ENCODE measurements around the gene CAMTA1.
"Not testable (repeated sequence)": the region's sequence is repeated elsewhere in the genome, so short reads cannot be mapped to it uniquely, and the experiment has no call there.

The CAMTA1 gene

DNA sequence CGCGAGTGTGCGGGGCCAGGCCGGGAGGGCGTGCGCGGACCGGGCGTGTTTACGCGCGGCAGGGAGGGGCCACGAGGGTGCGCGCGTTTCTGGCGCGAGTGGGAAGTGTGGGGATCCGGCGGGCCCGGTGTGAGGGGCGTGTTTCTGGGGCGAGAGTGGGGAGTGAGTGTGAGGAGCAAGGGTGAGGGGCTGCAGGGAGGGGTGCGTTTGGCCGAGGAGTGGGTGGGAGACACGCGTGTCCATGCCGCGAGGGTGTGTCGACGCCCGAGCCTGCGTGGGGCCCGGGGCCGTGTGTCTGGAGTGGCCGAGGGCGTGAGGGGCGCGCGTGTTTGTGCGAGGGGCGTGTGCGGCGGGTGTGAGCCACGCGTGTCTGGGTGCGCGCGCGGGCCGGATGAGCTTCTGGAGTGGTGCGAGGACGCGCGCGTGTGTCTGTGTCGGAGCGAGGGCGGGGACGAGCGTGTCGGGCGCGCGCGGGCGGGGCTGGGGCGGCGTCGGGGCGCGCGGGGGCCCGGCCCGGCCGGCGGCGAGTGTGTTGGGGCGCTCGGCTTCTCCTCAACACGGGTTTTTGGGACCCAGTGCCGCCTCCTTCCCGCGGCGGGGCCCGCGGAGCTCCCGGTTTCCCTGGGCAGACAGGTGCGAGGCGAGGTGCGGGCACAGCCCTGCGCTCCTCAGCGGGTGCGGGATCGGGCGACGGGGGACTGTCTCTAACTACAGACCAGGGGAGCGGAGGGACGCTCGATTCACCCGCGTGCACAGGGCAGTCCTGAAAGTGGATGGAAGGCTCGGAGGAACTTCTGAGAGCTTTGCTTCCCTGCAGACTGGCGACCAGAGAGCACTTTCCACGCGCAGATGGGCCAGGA lies 920.0 kb downstream of the CAMTA1 start:
- no peak for DNase-seq

DNA sequence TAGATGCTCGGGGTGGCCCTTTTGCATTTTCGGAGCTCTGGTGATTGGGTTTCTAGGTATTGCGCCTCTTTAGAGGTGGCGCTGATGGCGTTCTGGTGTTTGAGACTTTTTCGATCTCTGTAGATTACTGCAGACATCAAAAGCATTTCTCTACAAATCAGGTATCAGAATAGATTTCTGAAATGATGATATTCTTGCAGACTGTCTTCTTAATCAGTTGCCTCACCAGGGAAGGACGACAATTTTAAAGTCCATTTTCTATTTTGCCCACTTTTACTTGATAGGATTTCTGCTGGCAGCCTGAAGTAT lies 920.6 kb downstream of the CAMTA1 start:
- no peak for DNase-seq

DNA sequence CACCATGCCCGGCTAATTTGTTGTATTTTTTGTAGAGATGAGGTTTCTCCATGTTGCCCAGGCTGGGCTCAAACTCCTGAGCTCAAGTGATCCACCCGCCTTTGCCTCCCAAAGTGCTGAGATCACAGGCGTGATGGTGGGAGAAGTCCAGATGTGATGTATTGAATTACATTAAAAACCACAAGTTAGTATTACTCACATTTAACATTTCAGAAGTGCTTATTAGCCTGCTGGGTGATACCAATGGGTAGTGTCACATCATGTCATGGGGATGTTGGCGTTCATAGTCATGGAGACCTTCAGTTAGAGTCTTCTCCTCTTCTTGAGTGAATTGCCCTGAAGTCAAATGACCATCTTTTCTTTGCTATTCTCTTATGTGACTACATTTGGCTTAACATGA lies 922.3 kb downstream of the CAMTA1 start:
- DNase-seq = no peak

DNA sequence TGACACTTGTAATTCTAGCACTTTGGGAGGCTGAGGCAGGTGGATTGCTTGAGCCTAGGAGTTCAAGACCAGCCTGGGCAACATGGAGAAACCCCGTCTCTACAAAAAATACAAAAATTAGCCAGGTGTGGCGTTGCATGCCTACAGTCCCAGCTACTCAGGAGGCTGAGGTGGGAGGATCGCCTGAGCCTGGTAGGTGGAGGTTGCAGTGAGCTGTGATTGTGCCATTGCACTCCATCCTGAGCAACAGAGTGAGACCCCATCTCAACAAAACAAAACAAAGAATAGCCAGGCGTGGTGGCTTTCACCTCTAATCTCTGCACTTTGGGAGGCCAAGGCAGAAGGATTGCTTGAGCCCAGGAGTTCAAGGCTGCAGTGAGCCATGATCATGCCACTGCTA lies 922.8 kb downstream of the CAMTA1 start:
- not testable (repeated sequence) for DNase-seq

DNA sequence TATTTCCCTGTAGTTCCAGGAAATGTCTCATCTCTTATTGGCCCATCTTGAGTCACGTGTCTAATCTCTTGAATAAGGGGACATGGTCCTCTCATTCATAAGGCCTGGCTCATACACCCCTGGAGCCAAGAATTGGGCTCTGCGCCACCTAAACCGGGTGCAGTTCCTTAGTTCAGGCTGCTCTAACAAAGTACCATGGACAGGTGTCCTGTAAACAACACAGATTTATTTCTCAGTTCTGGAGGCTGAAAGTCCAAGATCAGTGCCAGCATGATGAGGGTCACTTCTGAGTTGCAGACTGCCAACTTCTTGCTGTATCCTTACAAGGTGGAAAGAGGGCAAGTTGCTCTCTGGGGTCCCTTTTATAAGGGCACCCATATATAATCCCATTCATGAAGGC lies 925.6 kb downstream of the CAMTA1 start:
- DNase-seq = no peak

DNA sequence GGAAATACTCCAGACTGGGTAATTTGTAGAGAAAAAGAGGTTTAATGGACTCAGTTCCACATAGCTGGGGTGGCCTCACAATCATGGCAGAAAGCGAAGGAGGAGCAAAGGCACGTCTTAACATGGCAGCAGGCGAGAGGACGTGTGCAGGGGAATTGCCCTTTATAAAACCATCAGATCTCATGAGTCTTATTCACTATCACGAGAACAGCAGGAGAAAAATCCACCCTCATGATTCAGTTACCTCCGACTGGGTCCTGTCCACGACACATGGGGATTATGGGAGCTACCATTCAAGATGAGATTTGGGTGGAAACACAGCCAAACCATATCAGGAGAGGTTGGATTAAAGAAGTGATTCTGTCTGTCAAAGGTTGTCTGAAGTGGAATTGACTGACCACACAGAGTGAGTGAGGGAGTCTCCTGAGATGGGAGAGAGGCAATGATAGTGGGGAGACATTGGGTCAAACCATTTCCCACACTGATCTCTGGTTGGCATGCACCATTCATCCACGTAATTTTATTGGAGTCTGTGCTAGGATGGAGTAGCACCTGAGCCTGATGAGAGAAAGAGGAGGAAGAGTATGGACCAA lies 927.6 kb downstream of the CAMTA1 start:
- no peak for DNase-seq

DNA sequence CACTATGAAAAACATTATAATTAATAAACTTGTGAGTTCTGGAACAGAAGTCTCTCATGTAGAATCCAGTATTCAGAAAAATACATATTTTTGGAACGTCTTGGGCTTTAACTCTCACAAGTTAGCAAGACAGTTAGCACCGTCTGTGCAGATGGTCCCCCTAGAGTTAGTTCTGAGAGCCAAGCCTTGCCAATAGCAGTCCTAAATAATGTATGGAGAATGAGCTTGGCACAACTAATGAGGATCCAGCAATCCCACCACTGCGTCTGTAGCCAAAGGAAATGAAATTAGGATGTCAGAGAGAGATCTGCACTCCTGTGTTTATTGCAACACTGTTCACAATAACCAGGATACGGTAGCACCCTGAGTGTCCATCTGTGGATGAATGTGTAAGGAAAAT lies 931.3 kb downstream of the CAMTA1 start:
- DNase-seq = no peak

DNA sequence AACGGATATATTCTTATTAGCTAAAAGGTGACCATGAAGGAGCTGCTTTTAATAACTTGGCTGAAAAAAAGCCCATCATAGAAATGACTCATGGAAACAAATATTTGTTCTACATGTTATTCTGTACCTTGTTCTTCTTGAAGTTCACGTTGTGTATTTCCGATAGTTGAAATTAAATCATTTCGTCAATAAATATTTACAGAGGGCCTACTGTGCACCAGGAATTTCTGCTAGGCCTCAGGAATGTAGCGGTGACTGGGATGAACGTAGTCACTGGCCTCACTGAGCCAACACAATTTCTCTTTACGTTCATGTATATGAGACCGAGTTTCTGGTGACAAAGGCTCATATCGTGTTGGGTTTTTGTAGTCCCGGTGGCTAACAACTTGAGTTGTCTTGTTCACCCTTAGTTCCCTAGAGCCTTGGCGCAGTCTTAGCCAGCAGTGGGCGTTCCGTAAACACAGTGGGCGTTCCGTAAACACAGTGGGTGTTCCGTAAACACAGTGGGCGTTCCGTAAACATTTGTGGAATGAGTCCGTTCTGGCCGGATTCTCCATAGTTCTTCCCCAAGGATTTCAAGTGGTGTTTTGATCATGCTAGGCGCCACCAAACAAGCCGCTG lies 932.6 kb downstream of the CAMTA1 start:
- no peak for DNase-seq

DNA sequence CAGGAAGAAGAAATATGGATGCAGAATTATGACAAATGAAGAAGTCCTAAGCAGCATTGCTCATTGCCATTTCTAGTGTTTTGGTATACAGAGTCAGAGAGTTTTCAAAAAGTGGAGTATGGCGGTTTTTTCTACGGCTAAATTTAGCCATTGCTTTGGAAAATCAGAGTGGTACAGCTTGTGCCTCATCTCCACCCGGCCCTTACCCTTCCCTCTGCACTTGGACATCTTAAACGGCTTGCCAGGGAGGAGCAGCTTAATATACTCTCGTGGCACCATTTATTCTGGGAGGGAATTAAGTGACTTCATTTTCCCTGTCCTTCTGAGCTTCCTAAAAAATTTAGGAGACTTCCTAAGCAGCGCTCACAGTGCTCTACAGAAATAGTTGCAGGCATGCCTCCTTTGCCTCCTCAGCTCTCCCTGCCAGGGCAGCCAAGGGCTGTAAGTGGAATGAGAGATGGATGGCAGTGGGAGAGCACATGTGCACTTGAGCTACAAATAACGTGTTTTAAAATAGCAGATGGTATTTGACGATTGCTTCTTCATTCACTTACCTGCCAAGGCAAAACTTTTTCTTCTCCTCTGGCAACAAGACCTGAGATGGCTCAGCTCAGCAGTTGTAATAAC lies 934.3 kb downstream of the CAMTA1 start:
- DNase-seq = no peak

DNA sequence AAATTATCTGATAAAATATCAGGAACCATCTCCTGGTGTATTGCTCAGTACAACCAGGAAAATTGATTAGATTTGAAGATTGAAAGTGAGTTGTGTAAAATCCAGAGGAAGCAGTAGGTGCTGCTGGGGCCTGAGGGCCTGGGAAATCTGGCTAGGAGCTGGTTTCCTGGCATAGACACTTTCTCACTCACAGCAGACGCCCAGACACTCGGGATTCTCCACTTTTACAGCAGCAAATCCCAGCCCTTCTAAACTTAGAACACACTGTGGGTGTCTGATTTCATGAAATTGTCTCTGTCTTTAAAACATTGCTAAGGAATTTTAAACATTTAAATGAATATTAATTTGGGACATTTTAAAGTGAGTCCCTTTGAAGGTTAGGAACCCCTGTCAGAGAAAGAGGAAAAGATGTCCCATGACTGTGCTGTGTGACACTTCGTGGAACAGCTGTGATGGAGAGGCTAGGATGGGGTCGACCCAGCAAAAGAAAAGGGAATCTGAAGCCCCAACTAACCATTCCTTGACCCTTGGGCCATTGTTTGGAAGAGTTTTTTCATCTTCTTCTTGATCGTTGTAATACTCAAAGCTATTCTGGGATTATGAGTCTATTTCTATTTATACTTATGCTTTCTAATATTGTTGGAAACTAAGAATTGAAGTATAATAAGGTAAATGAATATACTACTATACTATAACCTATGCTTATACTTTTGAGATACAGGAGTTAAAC lies 936.9 kb downstream of the CAMTA1 start:
- no peak for DNase-seq

DNA sequence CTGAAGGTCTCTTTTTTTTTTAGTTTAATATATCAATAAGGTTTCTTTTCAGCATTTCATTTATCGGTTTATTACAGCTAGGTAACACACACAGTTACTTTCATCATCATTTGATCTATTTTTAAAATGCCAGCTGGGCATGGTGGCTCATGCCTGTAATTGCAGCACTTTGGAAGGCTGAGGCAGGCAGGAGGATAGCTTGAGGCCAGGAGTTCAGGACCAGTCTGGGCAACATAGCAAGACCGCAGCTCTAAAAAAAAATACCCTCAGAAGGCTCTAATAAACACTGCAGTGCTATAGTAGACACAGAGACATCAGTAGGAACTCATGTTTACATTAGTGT lies 937.4 kb downstream of the CAMTA1 start:
- DNase-seq = no peak

DNA sequence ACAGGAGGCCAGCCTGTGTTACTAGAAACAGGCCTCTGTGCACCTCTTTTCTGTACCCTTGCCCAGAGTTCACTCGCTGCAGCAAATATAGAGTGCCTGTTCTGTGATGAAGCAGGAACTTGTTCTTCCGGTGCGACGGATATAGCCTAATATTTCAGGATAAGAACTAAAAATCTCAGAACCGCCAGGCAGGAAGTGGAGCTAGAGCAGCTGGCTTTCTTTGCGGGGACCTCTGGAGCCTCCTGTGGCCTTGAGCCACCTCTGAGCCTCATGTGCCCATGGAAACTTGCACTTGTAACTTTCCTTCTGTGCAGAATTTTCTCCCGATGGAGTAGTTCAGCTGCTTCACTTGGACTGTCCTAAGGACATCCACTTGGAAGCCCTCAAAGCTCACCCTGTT lies 941.4 kb downstream of the CAMTA1 start:
- no peak for DNase-seq

DNA sequence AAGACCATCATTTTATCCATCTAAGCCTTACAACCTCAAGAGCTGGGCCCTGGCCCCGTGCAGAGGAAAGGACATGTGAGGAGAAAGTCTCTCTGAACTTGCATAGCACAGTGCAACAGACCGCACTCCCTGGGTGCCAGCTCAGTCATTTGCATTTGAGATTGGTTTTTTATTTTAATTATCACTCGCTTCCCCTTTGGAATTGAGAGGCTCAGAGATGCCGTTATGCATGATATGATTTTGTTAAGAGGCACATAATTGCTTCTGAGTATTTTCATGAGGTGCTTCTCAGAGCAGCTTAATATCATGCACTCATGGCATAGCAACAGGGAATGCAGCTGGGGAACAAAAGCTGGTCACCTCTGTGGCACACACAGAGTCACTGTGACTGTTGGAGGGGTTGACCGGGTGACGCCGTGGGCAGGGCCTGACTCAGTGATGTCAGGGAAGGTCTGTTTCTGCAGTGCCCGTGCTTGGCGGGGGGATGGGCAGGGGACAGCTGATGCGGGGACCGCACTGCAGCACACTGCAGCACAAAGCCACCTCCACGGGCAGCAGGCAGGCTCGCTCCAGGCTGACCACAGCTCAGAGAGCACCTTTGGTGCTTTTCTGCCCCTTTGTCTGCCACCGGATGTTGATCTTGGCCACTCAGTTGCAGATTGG lies 942.7 kb downstream of the CAMTA1 start:
- DNase-seq = no peak

DNA sequence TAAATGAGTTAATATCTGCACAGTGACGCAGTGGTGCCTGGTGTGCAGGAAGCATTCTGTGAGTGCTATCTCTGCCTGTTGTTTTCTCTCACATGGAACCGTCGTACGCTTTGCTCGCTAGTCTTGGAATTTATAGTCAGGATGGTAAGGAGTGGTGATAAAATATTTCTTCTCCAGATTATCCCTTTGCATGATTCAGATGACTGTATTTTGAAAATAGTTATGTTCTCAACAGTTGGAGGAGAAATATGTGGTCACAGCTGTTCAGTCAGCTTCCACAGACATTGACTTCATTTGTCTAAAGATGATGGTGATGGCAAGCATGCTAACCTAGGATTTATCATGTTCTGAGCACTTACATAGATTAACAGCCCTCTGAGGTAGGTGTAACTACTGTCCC lies 944.5 kb downstream of the CAMTA1 start:
- DNase-seq = no peak

DNA sequence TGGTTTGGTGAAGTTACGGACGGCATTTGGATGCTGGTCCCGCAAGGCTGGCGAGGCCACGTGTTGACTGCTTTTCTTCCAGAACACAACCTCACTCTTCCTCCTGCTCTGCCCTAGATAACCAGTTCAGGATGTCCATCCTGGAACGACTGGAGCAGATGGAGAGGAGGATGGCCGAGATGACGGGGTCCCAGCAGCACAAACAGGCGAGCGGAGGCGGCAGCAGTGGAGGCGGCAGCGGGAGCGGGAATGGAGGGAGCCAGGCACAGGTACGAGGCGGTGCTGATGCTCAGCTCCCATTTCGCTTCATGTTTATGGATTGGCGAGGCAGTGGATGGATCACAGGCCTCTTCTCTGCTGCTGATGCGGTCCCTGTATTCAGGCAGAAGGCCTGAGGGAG lies 947.1 kb downstream of the CAMTA1 start:
- DNase-seq = no peak

DNA sequence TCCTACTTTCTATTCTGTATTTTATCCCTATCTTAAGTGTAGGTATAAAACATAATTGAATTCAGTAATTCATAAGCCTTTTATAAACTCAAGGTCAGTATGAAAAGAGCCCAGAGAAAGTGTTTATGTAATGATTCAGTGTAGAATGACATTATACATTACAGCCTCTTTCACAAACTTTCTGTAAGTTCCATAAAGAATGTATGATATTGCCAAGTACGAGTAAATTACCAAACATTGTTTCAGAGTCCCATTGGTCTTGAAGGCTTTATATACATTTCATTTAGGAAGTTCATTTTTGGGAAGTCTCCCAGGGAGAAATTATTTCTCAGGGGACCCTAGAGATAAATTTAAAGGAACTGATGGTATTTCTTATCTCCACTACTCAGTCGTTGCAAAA lies 948.0 kb downstream of the CAMTA1 start:
- no peak for DNase-seq

DNA sequence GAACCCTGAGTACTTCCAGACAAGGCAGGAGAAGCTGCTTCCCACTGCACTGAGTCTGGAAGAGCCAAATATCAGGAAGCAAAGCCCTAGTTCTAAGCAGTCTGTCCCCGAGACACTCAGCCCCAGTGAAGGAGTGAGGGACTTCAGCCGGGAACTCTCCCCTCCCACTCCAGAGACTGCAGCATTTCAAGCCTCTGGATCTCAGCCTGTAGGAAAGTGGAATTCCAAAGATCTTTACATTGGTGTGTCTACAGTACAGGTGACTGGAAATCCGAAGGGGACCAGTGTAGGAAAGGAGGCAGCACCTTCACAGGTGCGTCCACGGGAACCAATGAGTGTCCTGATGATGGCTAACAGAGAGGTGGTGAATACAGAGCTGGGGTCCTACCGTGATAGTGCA lies 952.8 kb downstream of the CAMTA1 start:
- DNase-seq = no peak

DNA sequence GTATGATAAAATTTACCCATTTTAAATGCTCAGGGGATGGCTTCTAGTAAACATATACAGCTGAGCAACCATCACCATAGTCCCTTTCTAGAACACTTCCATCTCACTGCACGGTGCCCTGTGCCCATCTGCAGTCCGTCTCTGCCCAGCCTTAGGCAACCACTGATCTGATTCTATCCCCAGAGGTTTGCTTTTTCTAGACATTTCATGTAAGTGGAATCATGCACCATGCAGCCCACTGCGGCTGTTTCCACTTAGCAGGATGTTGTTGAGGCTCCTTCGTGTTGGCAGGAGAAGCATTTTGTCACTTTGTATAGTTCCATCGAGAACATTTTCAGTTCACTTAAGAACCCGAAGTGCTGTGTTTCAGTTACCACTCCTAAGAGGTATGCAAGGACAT lies 958.1 kb downstream of the CAMTA1 start:
- no peak for DNase-seq

DNA sequence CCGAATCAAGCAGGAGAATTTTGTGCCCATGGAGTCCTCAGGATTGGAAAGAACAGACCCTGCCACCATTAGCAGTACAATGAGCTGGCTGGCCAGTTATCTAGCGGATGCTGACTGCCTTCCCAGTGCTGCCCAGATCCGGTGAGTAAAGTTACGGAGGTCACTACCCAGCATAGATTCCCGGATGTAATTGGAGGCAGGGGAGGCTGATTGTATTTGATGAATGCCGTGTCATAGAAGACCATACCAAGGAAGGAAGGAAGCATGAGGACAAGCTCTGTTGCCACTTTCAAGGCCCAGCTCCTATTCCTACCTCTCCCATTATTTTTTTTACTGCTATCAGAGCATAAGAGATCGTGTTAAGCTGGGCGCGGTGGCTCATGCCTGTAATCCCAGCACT lies 959.6 kb downstream of the CAMTA1 start:
- DNase-seq = no peak

DNA sequence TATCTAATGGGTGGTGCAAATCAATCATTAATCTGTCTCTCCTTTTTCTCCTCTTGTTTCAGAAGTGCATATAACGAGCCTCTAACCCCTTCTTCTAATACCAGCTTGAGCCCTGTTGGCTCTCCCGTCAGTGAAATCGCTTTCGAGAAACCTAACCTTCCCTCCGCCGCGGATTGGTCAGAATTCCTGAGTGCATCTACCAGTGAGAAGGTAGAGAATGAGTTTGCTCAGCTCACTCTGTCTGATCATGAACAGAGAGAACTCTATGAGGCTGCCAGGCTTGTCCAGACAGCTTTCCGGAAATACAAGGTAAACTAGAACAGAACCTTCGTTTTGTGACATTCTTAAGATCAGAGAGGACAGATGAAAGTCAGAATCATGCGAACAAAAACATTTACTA lies 960.5 kb downstream of the CAMTA1 start:
- no peak for DNase-seq

DNA sequence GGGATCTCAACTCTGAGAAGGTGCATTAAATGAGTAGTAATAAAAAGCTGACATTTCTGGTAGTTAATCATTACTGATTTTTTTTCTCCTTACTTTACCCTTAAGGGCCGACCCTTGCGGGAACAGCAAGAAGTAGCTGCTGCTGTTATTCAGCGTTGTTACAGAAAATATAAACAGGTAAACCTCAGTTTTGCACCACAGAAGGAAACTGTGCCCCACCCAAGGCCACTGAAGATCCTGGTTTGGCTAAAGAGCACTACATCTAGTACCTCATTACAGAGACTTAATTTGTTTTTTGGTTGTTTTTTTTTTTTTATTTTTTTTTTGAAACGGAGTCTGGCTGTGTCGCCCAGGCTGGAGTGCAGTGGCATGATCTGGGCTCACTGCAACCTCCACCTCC lies 962.4 kb downstream of the CAMTA1 start:
- DNase-seq = no peak

DNA sequence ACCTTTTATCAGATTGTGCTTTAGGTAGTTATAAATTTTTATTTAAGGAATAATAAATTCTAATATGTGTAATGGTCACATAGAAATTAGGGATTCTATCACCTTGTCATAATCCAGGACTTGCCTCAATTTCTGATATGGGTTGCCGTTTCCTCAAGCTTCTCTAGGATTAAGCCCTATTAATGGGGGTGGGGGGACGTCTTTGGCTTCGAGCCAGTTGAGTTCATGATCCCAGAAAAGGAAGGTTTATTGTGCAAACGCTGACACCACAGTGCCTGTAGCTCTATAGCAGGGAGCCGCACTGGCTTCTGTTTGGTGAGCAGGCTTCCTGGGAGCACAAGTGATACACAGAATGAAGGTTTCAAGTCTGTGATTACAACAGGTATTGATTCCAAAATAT lies 963.9 kb downstream of the CAMTA1 start:
- no peak for DNase-seq

DNA sequence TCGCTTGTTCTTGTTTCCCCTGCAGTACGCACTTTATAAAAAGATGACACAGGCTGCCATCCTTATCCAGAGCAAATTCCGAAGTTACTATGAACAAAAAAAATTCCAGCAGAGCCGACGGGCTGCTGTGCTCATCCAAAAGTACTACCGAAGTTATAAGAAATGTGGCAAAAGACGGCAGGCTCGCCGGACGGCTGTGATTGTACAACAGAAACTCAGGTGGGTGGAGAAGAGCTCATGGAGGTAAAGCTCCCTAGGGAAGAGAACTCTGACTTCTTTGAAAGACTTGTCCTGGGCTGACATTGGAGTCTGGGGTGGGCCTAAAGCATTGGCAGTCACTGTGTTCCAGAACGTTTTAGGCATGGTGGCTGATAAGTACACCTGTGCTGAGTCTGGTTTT lies 965.9 kb downstream of the CAMTA1 start:
- no peak for DNase-seq

Measured in 8988T (cell line).